ENCODE measurements around the gene SWSAP1. TPM values are rescaled to one million over a fixed set of nuclear protein-coding genes. Genes with fewer than 3 reads are reported as not detected.

Gene SWSAP1
- total and polyA plus RNA-seq, 12 donors, result 2.1 to 8.4 (median 4.4) TPM

DNA sequence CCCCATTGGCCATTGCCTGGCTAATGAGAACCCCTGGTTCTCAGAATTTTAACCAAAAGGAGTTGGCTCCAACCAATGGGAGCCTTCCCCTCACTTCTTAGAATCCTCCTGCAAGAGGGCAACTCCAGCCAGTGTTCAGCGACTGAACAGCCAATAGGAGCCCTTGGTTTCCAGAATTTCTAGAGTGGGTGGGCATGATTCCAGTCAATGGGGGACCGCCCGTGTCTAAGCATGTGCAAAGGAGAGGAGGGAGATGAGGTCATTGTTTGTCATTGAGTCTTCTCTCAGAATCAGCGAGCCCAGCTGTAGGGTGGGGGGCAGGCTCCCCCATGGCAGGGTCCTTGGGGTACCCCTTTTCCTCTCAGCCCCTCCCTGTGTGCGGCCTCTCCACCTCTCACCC is 9.5 kb upstream of the SWSAP1 start:
- no peak overlapping the region for H3K27ac ChIP-seq
- no peaks in the 10 kb centered on the region for H3K27me3 ChIP-seq
- peaks cover 0 to 47% of the 10 kb centered on the region in 2 donors for H3K36me3 ChIP-seq (replicated peaks in 1 of 2)
- intact Hi-C loops (cut with DNase I), result no loop called here
- no peak for TF ChIP-seq POLR2A (IDR thresholded peaks at IDR 0.05)
- TF ChIP-seq, protein P1, sequence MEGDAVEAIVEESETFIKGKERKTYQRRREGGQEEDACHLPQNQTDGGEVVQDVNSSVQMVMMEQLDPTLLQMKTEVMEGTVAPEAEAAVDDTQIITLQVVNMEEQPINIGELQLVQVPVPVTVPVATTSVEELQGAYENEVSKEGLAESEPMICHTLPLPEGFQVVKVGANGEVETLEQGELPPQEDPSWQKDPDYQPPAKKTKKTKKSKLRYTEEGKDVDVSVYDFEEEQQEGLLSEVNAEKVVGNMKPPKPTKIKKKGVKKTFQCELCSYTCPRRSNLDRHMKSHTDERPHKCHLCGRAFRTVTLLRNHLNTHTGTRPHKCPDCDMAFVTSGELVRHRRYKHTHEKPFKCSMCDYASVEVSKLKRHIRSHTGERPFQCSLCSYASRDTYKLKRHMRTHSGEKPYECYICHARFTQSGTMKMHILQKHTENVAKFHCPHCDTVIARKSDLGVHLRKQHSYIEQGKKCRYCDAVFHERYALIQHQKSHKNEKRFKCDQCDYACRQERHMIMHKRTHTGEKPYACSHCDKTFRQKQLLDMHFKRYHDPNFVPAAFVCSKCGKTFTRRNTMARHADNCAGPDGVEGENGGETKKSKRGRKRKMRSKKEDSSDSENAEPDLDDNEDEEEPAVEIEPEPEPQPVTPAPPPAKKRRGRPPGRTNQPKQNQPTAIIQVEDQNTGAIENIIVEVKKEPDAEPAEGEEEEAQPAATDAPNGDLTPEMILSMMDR (IDR thresholded peaks at IDR 0.05), result no peak
- no peaks in the 10 kb centered on the region for H3K4me1 ChIP-seq (replicated peaks in 1 of 2)
- H3K9me3 ChIP-seq (replicated peaks in 1 of 3), result no peaks in the 10 kb centered on the region
- WGBS, 4 donors, result 68 to 87% (median 80%) methylated on average over 5 of the region's 5 CpGs
- no peak for DNase-seq
- H3K4me3 ChIP-seq, result no peak overlapping the region

DNA sequence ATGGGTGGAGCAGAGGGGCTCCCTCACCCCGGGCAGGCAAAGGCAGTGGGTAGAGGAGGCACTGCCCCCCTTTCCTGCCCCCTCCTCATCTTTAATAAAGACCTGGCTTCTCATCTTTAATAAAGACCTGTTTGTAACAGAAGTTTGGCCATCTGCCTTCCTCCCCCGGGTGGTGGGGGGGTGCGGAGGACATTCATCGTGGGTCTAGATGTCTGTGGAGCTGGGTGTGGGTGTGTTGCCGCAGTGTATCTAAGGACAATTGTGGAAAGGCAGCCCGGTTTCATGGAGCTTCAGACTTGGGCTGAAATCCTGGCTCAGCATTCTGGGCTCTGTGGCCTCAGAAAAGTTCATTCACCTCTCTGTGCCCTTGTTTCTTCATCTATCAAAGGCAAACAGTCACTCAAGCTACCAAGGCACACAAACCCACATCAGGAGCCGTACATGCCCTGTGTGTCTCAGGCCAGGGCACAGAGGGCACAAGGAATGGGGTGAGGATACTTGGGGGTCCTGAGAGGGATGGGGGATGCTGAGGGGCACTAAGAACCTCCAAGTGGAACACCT is 8.8 kb upstream of the SWSAP1 start:
- Histone ChIP-seq H3K4me1 (replicated peaks in 1 of 2) (no peaks in the 10 kb centered on the region), H3K4me3 (no peak overlapping the region), H3K36me3 (replicated peaks in 1 of 2) (peaks cover 0 to 46% of the 10 kb centered on the region in 2 donors), H3K9me3 (replicated peaks in 1 of 3) (no peaks in the 10 kb centered on the region), H3K27me3 (no peaks in the 10 kb centered on the region), H3K27ac (no peak overlapping the region)
- TF ChIP-seq, protein P1 (IDR thresholded peaks at IDR 0.05), result no peak
- TF ChIP-seq POLR2A (IDR thresholded peaks at IDR 0.05), result no peak
- DNase-seq, result no peak
- WGBS, 4 donors, result 59 to 70% (median 63%) methylated on average over 7 of the region's 7 CpGs
- intact Hi-C loops (cut with DNase I), result no loop called here

DNA sequence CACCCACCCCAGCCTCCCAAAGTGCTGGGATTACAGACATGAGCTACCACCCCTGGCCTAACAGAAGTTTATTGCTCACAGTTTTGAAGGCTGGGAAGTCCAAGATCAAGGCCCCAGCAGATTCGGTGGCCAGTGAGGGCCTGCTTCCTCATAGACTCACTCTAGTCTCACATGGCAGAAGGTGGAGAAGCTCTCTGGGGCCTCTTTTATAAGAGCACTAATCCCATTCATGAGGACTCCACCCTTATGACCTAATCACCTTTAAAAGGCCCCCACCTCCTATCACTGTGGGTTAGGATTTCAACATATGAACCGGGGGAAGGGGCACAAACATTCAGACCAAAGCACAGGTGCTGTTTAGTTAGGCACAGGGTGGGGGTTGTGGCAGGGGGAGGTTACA is 6.9 kb upstream of the SWSAP1 start:
- H3K27ac ChIP-seq, result no peak overlapping the region
- TF ChIP-seq, protein P1 (IDR thresholded peaks at IDR 0.05), result no peak
- no peak for TF ChIP-seq POLR2A (IDR thresholded peaks at IDR 0.05)
- no peak for DNase-seq
- no peaks in the 10 kb centered on the region for H3K4me1 ChIP-seq (replicated peaks in 1 of 2)
- H3K36me3 ChIP-seq (replicated peaks in 1 of 2), result peaks cover 0 to 32% of the 10 kb centered on the region in 2 donors
- 69 to 91% (median 79%) methylated on average over 1 to 2 of the region's 2 CpGs for WGBS, 4 donors
- H3K27me3 ChIP-seq, result no peaks in the 10 kb centered on the region
- no peaks in the 10 kb centered on the region for H3K9me3 ChIP-seq (replicated peaks in 1 of 3)
- intact Hi-C loops (cut with DNase I), result no loop called here
- no peak overlapping the region for H3K4me3 ChIP-seq

GRCh38 chr19:11370744-11371143 is 3.7 kb upstream of the SWSAP1 start:
- WGBS, 4 donors, result 91 to 96% (median 94%) methylated on average over 2 of the region's 2 CpGs
- no peak for DNase-seq
- Histone ChIP-seq H3K9me3 (replicated peaks in 1 of 3) (no peaks in the 10 kb centered on the region), H3K4me3 (no peak overlapping the region), H3K27me3 (no peaks in the 10 kb centered on the region), H3K36me3 (replicated peaks in 1 of 2) (peaks cover 0 to 9% of the 10 kb centered on the region in 2 donors), H3K27ac (no peak overlapping the region), H3K4me1 (replicated peaks in 1 of 2) (peaks cover 10 to 14% of the 10 kb centered on the region in 2 donors)
- TF ChIP-seq, protein P1 (IDR thresholded peaks at IDR 0.05), result no peak
- no peak for TF ChIP-seq POLR2A (IDR thresholded peaks at IDR 0.05)
- intact Hi-C loops (cut with DNase I), result no loop called here
